ENCODE measurements around the gene JAG2.

GRCh38 chr14:105173145-105173544 lies 4.6 kb upstream of the JAG2 start:
- TF ChIP-seq CTCF (IDR thresholded peaks at IDR 0.05) (no peak), POLR2A (IDR thresholded peaks at IDR 0.05) (no peak)

Data from heart left ventricle (tissue), 13 donors.